Immature natural killer cell (primary cell): ENCODE results near the gene CEP97. TPM values are rescaled to one million over a fixed set of nuclear protein-coding genes. Genes with fewer than 3 reads are reported as not detected.
"Not testable (repeated sequence)": the region's sequence is repeated elsewhere in the genome, so short reads cannot be mapped to it uniquely, and the experiment has no call there.

Experiments used
- DNase-seq, 3 donors: peaks; one replicate each; pipeline ENCODE4 v3.0.0; 2022; ENCODE audit warnings: mixed read lengths in 1 of 3
- H3K27ac Mint-ChIP-seq, 6 donors: one replicate each; pipeline ENCODE4 v1.8.0; 2020; ENCODE audit warnings: mixed read lengths in 6 of 6, mild to moderate bottlenecking in 5 of 6, inconsistent platforms in 4 of 6, moderate library complexity in 3 of 6
- H3K27me3 Mint-ChIP-seq, 3 donors: one replicate each; pipeline ENCODE4 v1.8.0; 2020 to 2021; ENCODE audit warnings: low read depth in 3 of 3, mild to moderate bottlenecking in 3 of 3, mixed read lengths in 3 of 3, moderate library complexity in 3 of 3, inconsistent platforms in 1 of 3
- H3K36me3 Mint-ChIP-seq, 3 donors: one replicate each; pipeline ENCODE4 v1.8.0; 2020; ENCODE audit warnings: mixed read lengths in 3 of 3, inconsistent platforms in 2 of 3, mild to moderate bottlenecking in 2 of 3
- H3K4me1 Mint-ChIP-seq, 2 donors: one replicate each; pipeline ENCODE4 v1.8.0; 2020; ENCODE audit warnings: inconsistent platforms in 2 of 2, mild to moderate bottlenecking in 2 of 2, mixed read lengths in 2 of 2, moderate library complexity in 1 of 2
- H3K4me3 Mint-ChIP-seq, 5 donors: one replicate each; pipeline ENCODE4 v1.8.0; 2020; ENCODE audit warnings: mild to moderate bottlenecking in 5 of 5, mixed read lengths in 5 of 5, inconsistent platforms in 3 of 5, moderate library complexity in 3 of 5
- H3K9me3 Mint-ChIP-seq, 6 donors: one replicate each; pipeline ENCODE4 v1.8.0; 2020; ENCODE audit warnings: mild to moderate bottlenecking in 6 of 6, mixed read lengths in 6 of 6, inconsistent platforms in 4 of 6, moderate library complexity in 3 of 6
- polyA plus RNA-seq, 3 donors: library from polyadenylated mRNA; unstranded; fragments of 300-500 nt; fragmentation: Illumina TruSeq; gene quantifications; one replicate each; pipeline ENCODE4 v1.2.3, GENCODE V29; 2021

The CEP97 gene
- polyA plus RNA-seq, 3 donors from 2014 or later = 2.6 to 3.2 (median 2.6) TPM

- H3K4me1 Mint-ChIP-seq = peaks cover 17% of the 10 kb centered on the region in 2 donors
- no peaks in the 10 kb centered on the region for H3K9me3 Mint-ChIP-seq
- no peaks in the 10 kb centered on the region for H3K36me3 Mint-ChIP-seq
- peaks cover 11 to 14% (median 12%) of the 10 kb centered on the region in 3 donors for H3K27me3 Mint-ChIP-seq
- no peak overlapping the region for H3K27ac Mint-ChIP-seq
- H3K4me3 Mint-ChIP-seq = no peak overlapping the region
- no peak for DNase-seq
These were observed 33.4 kb upstream of the CEP97 start for GRCh38 chr3:101690972-101691371.

GRCh38 chr3:101691685-101692671, 32.4 kb upstream of the CEP97 start:
- not testable (repeated sequence) for H3K27me3 Mint-ChIP-seq, DNase-seq, H3K4me3 Mint-ChIP-seq, H3K27ac Mint-ChIP-seq, H3K9me3 Mint-ChIP-seq, H3K36me3 Mint-ChIP-seq, H3K4me1 Mint-ChIP-seq

GRCh38 chr3:101693540-101693939, 30.9 kb upstream of the CEP97 start:
- H3K4me3 Mint-ChIP-seq, H3K9me3 Mint-ChIP-seq, H3K27me3 Mint-ChIP-seq, H3K4me1 Mint-ChIP-seq, H3K27ac Mint-ChIP-seq, H3K36me3 Mint-ChIP-seq: not testable (repeated sequence)
- DNase-seq = peak in 2 of 3 donors; percentile 22 to 28

- not testable (repeated sequence) for H3K4me3 Mint-ChIP-seq, H3K9me3 Mint-ChIP-seq, H3K27ac Mint-ChIP-seq, H3K36me3 Mint-ChIP-seq, H3K27me3 Mint-ChIP-seq, DNase-seq, H3K4me1 Mint-ChIP-seq
These were observed 29.6 kb upstream of the CEP97 start for GRCh38 chr3:101694836-101695235.

- no peaks in the 10 kb centered on the region for H3K4me1 Mint-ChIP-seq
- H3K27ac Mint-ChIP-seq = no peak overlapping the region
- H3K36me3 Mint-ChIP-seq = no peaks in the 10 kb centered on the region
- no peaks in the 10 kb centered on the region for H3K27me3 Mint-ChIP-seq
- H3K4me3 Mint-ChIP-seq = no peak overlapping the region
- peak; percentile 40 to 56 (median 52) for DNase-seq
- no peaks in the 10 kb centered on the region for H3K9me3 Mint-ChIP-seq
These were observed 28.5 kb upstream of the CEP97 start for GRCh38 chr3:101695779-101696372.

GRCh38 chr3:101701696-101702634, 22.4 kb upstream of the CEP97 start:
- DNase-seq = no peak
- Mint-ChIP-seq H3K4me3 (no peak overlapping the region), H3K27me3 (no peaks in the 10 kb centered on the region), H3K27ac (no peak overlapping the region), H3K9me3 (no peaks in the 10 kb centered on the region), H3K4me1 (no peaks in the 10 kb centered on the region), H3K36me3 (no peaks in the 10 kb centered on the region)

- Mint-ChIP-seq H3K9me3 (no peaks in the 10 kb centered on the region), H3K36me3 (no peaks in the 10 kb centered on the region), H3K27me3 (no peaks in the 10 kb centered on the region), H3K27ac (no peak overlapping the region), H3K4me3 (no peak overlapping the region), H3K4me1 (no peaks in the 10 kb centered on the region)
- no peak for DNase-seq
These were observed 21.7 kb upstream of the CEP97 start for GRCh38 chr3:101702726-101703125.

- Mint-ChIP-seq H3K9me3 (no peaks in the 10 kb centered on the region), H3K36me3 (no peaks in the 10 kb centered on the region), H3K27me3 (no peaks in the 10 kb centered on the region), H3K4me1 (no peaks in the 10 kb centered on the region), H3K27ac (no peak overlapping the region), H3K4me3 (no peak overlapping the region)
- no peak for DNase-seq
These were observed 21.2 kb upstream of the CEP97 start for GRCh38 chr3:101703169-101703568.

- H3K27ac Mint-ChIP-seq, H3K4me1 Mint-ChIP-seq, H3K27me3 Mint-ChIP-seq, H3K4me3 Mint-ChIP-seq, H3K36me3 Mint-ChIP-seq, H3K9me3 Mint-ChIP-seq, DNase-seq: not testable (repeated sequence)
These were observed 19.8 kb upstream of the CEP97 start for GRCh38 chr3:101704639-101705038.

- H3K4me3 Mint-ChIP-seq = no peak overlapping the region
- no peaks in the 10 kb centered on the region for H3K9me3 Mint-ChIP-seq
- no peak for DNase-seq
- no peaks in the 10 kb centered on the region for H3K36me3 Mint-ChIP-seq
- H3K27ac Mint-ChIP-seq = no peak overlapping the region
- no peaks in the 10 kb centered on the region for H3K4me1 Mint-ChIP-seq
- H3K27me3 Mint-ChIP-seq = peaks cover 0 to 2% (median 0%) of the 10 kb centered on the region in 3 donors
These were observed 15.3 kb upstream of the CEP97 start for GRCh38 chr3:101709126-101709525.

GRCh38 chr3:101718455-101718854, 6.0 kb upstream of the CEP97 start:
- H3K9me3 Mint-ChIP-seq = no peaks in the 10 kb centered on the region
- H3K27me3 Mint-ChIP-seq = peaks cover 0 to 4% (median 0%) of the 10 kb centered on the region in 3 donors
- peaks cover 5 to 8% of the 10 kb centered on the region in 2 donors for H3K4me1 Mint-ChIP-seq
- no peaks in the 10 kb centered on the region for H3K36me3 Mint-ChIP-seq
- DNase-seq = no peak
- no peak overlapping the region for H3K4me3 Mint-ChIP-seq
- H3K27ac Mint-ChIP-seq = no peak overlapping the region

GRCh38 chr3:101719604-101720185, 4.7 kb upstream of the CEP97 start:
- Mint-ChIP-seq H3K9me3 (peaks cover 0 to 2% (median 0%) of the 10 kb centered on the region in 6 donors), H3K4me1 (peaks cover 12 to 17% of the 10 kb centered on the region in 2 donors), H3K4me3 (no peak overlapping the region), H3K36me3 (no peaks in the 10 kb centered on the region), H3K27ac (no peak overlapping the region), H3K27me3 (peaks cover 0 to 4% (median 0%) of the 10 kb centered on the region in 3 donors)
- DNase-seq = no peak
